Suppressor macrophage (primary cell): ENCODE measurements around the gene PRRC2A.

Experiments
- DNase-seq, 4 experiments: peaks; one replicate each; pipeline ENCODE4 v3.0.0-alpha.2; 2020 to 2022

PRRC2A gene

DNA sequence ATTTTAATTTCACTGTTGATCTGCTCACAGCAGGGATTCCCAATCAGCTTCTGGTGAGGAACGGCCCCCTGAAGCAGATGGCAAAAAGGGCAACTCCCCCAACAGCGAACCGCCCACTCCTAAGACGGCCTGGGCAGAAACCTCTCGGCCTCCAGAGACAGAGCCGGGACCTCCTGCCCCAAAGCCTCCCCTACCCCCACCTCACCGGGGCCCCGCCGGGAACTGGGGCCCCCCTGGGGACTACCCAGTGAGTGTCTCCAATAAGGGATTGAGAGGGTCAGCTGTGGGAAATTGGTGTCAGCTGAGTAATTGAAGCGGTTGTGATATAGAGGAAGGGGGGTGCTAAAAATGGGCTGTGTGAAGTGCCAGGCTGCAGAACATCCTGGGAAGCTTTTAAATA is 6.4 kb downstream of the PRRC2A start:
- no peak for DNase-seq

DNA sequence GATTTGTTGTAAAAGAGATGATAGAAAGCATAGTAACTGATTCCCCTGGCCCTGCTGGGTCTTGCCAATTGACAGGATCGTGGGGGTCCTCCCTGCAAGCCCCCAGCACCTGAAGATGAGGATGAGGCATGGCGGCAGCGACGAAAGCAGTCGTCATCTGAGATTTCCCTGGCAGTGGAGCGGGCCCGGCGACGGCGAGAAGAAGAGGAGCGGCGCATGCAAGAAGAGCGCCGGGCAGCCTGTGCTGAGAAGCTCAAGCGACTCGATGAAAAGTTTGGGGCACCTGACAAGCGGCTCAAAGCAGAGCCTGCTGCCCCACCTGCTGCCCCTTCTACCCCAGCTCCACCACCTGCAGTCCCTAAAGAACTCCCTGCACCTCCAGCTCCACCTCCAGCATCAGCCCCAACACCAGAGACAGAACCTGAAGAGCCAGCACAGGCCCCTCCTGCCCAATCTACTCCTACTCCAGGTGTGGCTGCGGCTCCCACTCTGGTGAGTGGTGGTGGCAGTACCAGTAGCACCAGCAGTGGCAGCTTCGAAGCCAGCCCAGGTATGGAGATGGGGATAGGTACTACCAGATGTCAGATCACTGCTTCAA is 7.3 kb downstream of the PRRC2A start:
- no peak for DNase-seq

DNA sequence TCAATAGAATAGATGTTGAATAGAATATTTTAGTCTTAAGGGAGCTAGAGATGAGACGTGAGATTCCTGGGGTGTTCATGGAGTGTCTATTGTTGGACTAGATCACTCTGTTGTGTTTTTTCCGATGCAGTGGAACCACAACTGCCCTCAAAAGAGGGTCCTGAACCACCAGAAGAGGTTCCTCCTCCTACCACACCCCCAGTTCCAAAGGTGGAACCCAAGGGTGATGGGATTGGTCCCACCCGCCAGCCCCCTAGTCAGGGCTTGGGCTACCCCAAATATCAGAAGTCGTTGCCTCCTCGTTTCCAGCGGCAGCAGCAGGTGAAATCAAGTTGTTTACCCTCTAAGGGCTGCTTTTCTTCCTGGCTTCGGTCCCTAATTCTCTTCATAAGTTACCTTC is 8.5 kb downstream of the PRRC2A start:
- DNase-seq: no peak

DNA sequence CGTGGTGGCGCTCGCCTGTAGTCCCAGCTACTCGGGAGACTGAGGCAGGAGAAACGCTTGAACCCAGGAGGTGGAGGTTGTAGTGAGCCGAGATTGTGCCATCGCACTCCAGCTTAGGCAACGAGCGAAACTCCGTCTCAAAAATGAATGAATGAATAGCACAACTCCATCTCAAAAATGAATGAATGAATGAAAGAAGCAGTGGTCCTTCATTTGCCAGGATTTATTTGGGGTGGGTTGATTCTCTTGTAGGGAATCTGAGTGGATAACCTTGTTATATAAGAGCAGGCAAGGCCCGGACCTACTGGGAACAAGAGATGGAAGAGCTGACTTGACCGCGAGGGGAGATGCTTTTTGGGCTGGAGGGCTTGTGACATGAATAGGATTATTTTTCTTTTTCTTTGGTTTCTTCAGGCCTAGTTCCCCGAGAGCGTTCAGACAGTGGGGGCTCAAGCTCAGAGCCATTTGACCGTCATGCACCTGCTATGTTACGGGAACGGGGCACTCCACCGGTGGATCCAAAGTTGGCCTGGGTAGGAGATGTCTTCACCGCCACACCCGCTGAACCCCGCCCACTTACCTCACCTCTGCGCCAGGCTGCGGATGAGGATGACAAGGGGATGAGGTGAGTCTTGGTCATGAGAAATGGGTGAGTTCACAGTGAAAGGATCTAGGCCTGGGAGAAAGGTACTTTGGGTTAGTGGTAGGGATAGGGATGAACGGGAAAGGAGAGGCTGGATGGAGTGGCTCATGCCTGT is 9.8 kb downstream of the PRRC2A start:
- DNase-seq: no peak

DNA sequence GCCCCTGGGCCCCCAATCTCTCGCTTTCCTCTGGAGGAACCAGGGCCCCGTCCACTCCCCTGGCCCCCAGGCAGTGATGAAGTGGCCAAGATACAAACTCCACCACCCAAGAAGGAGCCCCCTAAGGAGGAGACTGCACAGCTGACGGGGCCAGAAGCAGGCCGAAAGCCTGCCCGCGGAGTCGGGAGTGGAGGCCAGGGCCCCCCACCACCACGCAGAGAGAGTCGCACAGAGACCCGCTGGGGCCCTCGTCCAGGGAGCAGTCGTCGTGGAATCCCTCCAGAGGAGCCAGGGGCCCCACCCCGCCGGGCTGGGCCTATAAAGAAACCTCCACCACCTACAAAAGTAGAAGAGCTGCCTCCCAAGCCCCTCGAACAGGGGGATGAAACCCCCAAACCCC is 10.7 kb downstream of the PRRC2A start:
- DNase-seq: no peak

DNA sequence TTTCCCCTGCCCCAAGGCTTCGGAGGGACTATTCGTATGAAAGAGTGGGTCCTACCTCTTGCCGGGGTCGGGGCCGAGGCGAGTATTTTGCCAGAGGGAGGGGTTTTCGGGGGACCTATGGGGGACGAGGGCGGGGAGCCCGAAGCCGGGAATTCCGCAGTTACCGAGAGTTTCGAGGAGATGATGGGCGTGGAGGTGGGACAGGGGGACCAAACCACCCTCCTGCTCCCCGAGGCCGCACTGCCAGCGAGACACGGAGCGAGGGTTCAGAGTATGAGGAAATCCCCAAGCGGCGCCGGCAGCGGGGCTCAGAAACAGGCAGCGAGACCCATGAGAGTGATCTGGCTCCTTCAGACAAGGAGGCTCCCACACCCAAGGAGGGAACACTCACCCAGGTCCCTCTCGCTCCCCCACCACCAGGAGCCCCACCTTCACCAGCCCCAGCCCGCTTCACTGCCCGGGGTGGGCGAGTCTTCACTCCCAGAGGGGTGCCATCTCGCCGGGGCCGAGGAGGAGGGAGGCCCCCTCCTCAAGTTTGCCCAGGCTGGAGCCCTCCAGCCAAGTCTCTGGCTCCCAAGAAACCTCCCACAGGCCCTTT is 11.3 kb downstream of the PRRC2A start:
- DNase-seq: no peak

DNA sequence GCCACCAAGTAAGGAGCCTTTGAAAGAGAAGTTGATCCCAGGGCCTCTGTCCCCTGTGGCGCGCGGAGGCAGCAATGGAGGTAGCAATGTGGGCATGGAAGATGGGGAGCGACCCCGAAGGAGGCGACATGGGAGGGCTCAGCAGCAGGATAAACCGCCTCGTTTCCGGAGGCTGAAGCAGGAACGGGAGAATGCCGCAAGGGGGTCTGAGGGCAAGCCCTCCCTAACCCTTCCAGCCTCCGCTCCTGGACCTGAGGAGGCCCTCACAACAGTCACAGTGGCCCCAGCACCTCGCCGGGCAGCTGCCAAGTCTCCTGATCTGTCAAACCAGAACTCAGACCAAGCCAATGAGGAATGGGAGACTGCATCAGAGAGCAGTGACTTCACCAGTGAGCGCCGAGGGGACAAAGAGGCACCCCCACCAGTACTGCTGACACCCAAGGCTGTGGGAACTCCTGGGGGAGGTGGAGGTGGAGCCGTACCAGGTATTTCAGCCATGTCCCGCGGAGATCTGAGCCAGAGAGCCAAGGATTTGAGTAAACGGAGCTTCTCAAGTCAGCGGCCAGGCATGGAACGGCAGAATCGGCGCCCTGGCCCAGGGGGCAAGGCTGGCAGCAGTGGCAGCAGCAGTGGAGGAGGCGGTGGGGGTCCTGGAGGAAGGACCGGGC is 11.9 kb downstream of the PRRC2A start:
- no peak for DNase-seq

DNA sequence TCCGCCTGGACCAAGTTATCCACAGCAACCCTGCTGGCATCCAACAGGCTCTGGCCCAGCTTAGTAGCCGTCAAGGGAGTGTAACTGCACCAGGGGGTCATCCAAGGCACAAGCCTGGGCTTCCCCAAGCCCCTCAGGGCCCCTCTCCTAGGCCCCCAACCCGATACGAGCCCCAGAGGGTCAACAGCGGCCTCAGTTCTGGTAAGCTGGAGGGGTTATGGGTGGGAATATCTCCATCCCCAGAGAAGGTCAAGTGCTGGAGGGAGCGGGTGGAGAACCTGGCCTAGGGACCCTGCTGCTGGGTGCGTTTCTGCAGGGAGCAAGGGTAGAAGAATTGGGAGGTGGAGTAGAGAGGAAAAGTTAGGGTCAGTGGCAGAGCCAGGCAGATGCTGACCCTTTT is 12.9 kb downstream of the PRRC2A start:
- DNase-seq: no peak

DNA sequence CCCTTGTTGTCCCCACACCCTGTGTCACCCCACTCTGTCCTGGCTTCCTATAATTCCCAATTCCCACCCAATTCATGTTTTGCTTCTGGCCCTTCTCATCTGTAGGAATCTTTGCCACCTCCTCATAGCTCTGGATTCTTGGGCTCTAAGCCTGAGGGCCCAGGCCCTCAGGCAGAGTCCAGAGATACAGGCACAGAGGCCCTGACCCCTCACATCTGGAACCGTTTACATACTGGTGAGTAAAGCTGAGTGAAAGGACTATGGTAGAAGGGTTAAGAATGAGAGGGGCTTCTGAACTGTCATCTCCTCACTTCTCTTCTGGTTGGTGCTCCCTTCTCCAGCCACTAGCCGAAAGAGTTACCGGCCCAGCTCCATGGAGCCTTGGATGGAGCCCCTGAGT is 13.6 kb downstream of the PRRC2A start:
- no peak for DNase-seq

DNA sequence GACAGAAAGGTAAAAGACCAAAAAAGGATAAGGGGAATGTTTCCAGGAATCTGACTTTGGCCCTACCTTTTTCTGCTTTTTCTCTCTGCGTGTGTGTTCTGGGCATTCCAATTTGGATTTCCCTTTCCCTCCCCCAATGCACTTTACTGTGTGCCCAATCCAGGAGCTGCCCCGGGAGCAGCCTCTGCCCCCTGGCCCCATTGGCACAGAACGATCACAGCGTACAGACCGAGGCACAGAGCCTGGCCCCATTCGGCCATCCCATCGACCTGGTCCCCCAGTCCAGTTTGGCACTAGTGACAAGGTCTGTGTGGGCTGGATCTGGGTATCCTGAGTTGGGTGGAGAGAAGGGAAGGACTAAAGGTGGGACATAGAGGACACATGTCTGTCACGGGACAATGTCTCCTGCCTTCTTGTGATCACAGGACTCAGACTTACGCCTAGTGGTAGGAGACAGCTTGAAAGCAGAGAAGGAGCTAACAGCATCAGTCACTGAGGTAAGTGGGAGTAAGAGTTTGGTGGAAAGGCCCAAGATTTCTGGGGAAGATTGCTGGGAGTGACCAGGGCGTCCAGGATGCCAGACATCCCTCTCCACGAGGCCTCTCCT is 14.6 kb downstream of the PRRC2A start:
- DNase-seq: no peak

DNA sequence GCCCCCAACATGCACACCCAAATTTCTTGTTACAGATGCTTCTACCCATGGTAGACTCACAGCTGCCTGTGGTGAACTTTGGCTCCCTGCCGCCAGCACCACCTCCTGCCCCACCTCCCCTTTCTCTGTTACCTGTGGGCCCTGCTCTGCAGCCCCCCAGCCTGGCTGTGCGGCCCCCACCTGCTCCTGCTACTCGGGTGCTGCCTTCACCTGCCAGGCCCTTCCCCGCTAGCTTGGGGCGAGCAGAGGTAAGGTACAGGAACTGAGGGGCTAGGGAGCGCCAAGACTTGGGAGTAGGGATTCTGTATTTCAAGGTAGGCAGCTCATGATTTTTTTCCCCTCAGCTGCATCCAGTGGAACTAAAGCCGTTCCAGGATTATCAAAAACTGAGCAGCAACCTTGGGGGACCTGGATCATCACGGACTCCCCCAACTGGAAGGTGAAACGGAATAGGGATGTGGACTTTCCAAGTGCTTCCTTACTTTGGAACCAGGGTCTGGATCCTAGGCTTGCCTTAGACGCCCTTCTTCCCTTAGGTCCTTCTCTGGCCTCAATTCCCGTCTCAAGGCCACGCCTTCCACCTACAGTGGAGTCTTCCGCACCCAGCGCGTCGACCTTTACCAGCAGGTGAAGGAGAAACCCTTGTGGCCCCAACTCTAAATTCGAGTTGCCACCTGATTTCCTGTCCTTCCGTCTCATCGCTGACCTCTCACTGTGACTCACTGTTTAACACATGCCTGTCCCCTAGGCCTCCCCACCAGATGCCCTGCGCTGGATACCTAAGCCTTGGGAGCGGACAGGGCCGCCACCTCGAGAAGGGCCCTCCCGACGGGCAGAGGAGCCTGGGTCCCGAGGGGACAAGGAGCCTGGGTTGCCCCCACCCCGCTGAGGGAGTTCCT is 16.4 kb downstream of the PRRC2A start:
- no peak for DNase-seq

DNA sequence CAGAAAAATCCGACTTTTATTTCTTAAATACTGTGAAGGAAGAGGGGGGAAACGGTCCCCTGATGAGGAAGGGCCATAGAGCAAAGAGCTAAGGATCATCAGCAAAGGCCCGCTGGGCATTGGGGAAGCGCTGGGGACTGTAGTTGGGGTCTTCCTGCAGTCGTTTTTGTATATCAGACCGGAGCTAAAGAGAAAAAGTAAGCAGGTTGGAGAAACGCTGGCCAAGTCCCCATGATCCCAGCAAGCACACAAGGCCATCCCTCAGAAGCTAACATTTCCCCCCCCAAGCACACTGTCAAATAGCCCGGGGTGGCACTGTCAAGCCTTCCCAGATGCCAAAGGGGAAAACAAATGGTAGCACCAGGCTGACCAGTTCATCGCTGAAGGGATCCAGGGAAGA is 18.5 kb downstream of the PRRC2A start:
- no peak for DNase-seq

DNA sequence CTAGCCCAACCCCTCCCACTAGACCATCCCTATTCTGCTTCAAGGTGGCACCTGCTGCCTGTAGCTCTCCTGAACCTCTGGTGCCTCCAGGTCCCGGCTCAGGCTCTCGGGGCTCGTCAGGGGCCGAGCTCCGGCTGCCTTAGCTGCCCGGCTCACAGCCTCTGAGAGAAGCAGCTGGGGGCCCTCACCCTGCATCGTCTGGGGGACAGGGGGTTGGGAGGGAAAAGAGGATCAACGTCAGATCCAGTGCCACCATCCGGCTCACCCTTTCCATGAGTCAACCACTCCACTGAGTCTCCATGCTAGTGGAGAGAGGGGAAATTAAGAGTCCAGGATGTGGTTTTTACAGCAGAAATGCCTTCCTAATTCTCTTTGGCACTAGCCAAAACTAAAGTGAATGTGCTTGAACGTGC is 18.9 kb downstream of the PRRC2A start:
- DNase-seq: peak in 2 of 4 experiments; percentile 13 to 33

DNA sequence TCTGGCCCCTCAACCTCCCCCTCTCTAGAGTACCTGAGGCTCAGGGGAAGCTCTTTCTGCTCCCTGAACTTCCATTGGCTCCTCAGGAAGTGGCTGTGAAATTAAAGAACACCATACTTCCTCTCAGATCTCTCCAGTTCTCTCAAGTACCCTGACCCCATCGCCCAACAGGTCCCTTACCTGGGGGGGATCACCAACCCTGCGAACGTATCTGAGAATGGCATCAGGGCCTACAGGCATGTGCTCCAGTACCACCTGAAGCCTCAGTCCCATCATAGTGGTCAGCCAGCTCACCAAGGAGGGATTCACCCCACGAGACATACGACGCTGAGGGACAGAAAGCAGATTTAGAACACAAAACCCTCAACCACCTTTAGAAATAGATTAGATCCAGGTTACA is 20.1 kb downstream of the PRRC2A start:
- DNase-seq: no peak

DNA sequence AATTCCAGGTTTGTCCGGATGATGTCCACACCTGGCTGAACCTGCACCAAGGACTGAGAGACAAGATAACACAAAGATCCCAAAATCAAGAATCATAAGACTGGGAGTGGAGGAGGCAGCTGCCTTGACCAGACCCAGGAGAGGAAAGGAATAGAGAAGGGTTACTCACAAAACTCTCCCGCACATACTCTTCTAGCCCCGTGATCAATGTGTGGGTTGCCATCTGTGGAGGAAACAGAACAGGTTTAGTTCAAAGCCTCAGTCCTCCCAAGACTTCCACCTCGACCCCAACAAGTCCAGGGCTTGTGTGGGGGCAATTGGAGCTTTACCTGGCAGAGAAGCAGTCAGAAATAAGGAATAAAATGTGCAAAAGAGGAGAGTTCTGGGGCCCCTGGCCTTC is 20.9 kb downstream of the PRRC2A start:
- no peak for DNase-seq

DNA sequence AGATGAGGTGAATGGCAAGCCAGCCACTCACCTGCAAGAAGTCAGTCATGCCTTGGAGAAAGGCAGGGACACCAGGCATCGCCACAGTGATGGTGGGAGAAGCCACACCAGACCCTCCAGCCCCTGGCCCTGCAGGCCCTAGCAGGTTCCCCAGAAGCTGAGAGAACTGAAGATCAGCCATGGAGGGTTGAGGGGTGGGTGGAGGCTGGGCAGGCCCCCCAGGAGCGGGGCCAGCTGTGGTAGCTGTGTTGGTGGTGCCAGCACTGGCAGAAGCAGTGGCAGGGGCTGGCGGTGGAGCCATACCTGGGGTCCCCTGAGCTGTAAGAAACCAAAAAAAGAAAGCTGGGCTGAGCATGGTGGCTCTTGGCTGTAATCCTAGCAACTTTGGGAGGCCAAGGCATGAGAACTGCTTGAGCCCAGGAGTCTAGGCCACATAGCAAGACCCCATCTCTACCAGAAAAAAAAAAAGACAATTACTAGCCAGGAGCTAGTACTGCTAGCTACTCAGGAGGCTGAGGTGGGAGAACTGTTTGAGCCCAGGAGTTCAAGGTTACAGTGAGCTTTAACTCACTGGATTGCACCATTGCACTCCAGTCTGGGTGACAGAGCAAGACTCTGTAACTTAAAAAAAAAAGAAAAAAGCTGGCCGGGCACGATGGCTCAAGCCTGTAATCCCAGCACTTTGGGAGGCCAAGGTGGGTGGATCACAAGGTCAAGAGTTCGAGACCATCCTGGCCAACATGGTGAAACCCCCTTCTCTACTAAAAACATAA is 22.5 kb downstream of the PRRC2A start:
- no peak for DNase-seq

DNA sequence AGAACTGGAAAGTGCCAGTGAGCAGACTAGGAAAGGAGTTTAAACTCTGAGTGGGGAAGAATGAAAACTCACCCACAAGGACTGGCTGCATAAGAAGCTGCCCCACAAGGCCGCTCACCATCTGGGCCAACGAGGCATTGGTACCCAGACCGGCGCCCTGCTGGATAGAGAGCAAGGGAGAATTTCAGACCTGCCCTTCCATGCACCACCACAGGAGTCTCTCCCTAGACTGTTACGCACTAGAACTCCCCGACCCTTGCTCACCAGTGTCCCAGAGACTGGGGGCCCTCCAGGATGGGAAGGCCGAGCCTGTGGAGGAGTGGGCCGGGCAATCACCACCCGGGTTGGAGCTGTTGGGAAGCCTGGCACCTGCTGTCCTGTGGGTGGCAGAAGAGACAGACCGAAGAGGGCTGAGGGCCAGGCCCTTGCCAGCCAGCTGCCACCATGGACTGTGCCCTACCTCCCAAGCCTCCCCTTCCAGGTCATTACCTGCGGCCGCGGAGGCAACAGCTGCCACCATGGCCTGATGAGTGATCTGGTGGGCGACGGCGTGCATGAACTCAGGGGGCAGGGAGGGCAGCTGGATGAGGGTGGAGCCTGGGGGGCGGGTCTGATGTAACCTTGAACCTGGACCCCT is 23.4 kb downstream of the PRRC2A start:
- DNase-seq: no peak

DNA sequence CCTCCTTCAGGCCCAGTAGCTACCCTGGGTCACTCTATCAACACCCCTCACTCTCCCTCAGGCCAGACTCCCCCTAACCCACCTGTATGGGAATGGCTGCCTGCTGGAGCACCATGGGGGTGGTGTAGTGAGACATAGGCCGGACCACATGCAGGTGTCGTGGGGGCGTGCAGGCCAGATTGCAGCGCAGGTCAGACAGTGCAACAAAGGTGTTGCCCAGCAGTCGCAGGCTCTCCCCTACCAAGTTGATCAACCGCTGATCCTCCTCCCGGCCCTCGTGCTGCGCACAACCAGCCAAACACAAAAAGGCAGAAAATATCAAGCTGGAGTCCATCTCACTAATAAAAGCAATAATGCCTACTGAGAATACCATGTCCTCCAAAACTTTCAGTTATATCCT is 24.8 kb downstream of the PRRC2A start:
- DNase-seq: no peak

DNA sequence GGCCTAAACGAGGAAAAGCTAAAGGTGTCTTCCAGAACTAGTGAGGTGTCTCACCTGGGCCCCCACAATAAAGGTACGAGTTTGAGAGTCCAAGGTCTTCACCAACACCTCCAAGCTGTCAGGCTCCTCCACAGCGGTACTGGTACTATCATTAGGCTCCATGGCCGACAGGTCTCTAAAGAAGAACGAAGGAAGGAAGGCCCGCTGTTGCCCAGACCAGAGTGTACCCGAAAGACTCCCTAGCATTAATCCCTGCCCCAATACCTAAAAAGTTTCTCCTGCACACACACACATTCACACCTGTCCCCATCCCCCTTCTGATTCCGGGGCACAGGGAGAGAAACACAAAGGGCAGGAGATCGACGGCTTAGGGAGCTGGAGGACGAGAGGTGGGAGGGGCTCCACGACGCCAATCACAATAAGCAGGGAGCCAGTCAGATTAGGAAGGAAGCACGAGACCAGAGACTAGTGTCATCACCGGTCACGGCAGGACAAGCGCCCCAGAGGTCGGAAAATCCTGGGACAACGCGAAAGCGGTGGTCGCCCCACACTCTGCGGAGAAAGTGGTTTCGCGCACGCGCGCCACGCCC is 31.2 kb downstream of the PRRC2A start:
- DNase-seq: peak; percentile 86 to 94 (median 90)
